HG02885 (cell line): ENCODE measurements around the gene UPF1.
"Not testable (repeated sequence)": the region's sequence is repeated elsewhere in the genome, so short reads cannot be mapped to it uniquely, and the experiment has no call there.

Experiments used
- ATAC-seq: cut with Tn5 transposase; IDR thresholded peaks from one replicate; pipeline ENCODE4 v1.9.1; 2021; ENCODE audit warnings: mild to moderate bottlenecking; ENCODE audit not compliant: unreplicated experiment, poor library complexity

Gene UPF1

DNA sequence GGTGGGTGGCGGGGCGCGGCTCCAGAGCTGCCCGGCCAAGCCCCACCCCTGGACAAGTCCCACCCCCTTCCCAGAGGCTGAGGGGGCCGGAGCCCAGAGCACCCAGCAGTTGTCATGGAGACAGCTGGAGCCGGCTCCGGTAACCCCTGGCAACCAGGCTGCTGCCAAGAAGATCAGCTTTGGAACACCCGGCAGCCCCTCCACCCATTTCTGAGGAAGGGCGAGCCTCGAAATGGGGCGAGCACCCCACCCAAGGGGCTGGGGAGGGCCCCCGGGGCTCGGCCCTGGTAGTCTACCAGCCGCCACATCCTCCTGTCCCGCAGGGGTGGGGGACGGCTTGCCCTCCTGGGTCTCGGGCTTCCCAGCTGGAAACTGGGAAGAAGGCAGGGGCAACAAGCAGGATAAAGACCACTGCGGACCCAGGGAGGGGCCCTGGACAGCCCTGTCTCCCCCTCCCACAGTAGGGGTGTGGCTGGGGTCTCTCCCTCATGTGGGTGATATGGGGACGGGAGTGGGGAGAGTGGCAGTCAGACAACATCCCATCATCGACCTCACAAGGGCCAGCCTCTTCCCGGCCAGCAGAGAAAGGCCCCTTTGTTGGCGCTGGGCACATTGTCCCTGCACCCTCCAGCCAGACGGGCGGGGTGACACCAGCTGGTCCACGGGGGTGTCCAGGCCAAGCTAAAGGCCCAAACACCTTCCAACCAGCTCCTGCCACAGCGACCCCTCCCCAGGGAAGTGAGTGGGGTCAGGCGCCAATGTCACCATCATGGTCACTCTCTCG, 62.7 kb downstream of the UPF1 start:
- no peak for ATAC-seq

- no peak for ATAC-seq
Observed at GRCh38 chr19:18895038-18895823, 63.5 kb downstream of the UPF1 start.

GRCh38 chr19:18895824-18896341, 64.1 kb downstream of the UPF1 start, which contains the start of gene CERS1:
TSS of gene CERS1 (minus strand) at chr19:18896158. CDS start at chr19:18896072, 86 bp downstream.
- ATAC-seq = no peak

- no peak for ATAC-seq
Observed at GRCh38 chr19:18896421-18896841, 64.7 kb downstream of the UPF1 start.

DNA sequence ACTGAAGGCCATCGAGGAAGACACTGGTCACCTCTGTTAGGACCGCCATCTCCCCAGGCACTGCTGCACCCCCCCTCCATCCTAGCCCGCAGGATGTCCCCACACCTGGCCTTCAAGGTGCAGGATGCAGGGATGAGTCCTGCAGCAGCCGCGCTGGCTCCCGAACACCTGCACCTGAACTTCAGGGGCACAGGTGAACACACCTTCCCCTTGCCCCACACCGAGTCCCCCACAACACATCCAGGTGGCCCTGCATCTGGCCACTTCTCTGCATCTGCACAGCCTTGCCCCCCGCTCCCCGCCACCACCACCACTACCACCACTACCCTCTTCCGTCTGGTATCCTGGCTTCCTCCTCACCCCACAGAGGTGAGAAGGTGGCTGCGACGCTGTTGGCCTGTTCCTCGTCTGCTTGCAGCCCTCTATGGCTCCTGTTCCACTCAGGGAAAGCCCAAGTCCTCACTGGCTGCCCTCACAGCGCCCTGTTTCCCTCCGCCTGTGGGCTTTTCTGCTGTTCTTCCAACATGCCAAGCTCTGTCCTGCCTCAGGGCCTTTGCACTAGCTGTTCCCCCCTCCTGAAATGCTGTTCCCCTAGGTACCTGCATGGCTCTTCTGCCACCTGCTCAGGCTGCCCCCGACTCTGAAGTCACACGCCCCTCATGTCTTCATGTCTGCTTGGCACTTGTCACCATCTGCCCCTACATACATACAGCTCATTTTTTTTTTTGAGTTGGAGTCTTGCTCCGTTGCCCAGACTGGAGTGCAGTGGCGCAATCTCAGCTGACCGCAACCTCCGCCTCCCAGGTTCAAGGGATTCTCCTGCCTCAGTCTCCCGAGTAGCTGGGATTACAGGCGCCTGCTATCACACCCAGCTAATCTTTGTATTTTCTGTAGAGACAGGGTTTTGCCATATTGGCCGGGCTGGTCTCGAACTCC, 65.6 kb downstream of the UPF1 start:
- ATAC-seq = no peak

GRCh38 chr19:18898081-18898606, 66.4 kb downstream of the UPF1 start:
- no peak for ATAC-seq

GRCh38 chr19:18898607-18899408, 67.0 kb downstream of the UPF1 start:
- ATAC-seq = no peak

DNA sequence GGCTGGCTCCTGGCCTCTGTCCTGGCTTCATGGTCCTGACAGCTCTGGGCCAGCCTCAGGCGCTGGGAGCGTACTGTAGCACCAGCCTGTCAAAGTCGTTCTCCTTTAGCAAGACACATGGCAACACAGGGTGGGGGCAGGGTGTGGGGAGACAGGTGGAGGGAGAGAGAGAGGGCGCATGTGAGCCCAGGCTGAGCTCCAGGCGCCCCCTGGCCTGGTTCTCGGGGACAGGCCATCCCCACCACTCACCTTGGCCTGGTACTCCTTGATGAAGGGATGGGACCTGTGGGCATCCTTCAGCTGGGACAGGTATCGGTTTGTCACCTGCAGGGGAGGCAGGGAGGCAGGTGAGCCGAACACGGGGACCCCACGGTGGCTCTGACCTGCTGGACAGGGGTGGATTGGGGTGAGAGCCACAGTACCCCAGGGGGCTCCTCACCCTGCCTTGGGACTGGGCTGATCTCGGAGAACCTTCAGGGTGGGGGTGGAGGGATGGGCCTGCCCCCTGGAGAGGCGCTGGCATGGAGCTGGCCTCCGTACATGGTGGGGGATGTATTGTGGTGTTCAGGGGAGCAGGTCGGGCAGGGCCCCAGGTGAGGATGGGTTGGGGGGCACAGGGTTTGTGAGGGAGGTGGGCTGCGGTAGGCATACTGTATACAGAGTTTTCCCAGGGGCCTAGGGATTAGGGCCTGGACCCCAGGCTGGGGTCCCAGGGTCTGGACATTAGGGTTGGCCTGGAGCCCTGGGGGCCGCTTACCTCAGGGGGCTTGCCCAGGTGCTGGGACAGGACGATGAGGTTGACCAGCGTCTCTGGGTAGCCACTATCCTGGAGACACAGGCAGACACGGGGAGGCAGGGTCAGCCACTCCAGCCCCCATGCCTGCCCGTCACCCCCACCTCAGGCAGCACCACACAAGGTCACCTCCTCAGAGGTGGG, 68.1 kb downstream of the UPF1 start:
- ATAC-seq = no peak

- ATAC-seq = no peak
Observed at GRCh38 chr19:18900700-18901481, 69.1 kb downstream of the UPF1 start.

DNA sequence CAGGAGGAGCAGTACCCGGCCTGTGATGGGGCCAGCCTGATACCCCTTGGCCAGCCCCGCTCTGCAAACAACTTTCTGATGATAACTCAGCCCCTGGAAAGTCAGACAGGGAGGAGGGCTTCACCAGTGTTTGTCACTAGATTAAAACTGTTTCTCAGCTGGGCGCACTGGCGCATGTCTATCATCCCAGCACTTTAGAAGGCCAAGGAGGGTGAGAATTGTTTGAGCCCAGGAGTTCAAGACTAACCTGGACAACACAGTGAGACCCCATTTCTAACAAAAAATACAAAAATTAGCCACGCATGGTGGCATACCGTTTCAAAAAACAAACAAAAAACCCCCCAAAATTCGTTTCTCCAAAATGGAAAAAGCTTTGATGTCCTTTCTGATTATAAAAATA, 69.7 kb downstream of the UPF1 start:
- no peak for ATAC-seq

DNA sequence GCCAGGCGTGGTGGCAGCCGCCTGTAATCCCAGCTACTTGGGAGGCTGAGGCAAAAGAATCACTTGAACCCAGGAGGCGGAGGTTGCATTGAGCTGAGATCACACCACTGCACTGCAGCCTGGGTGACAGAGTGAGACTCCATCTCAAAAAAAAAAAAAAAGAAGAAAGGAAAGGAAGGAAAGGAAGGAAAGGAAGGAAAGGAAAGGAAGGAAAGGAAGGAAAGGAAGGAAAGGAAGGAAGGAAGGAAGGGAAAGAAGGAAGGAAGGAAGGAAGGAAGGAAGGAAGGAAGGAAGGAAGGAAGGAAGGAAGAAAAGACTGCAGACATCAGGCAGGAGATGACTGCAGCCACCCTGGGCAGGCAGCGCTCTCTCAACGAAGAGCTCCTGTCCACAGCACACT, 70.8 kb downstream of the UPF1 start:
- ATAC-seq = not testable (repeated sequence)

DNA sequence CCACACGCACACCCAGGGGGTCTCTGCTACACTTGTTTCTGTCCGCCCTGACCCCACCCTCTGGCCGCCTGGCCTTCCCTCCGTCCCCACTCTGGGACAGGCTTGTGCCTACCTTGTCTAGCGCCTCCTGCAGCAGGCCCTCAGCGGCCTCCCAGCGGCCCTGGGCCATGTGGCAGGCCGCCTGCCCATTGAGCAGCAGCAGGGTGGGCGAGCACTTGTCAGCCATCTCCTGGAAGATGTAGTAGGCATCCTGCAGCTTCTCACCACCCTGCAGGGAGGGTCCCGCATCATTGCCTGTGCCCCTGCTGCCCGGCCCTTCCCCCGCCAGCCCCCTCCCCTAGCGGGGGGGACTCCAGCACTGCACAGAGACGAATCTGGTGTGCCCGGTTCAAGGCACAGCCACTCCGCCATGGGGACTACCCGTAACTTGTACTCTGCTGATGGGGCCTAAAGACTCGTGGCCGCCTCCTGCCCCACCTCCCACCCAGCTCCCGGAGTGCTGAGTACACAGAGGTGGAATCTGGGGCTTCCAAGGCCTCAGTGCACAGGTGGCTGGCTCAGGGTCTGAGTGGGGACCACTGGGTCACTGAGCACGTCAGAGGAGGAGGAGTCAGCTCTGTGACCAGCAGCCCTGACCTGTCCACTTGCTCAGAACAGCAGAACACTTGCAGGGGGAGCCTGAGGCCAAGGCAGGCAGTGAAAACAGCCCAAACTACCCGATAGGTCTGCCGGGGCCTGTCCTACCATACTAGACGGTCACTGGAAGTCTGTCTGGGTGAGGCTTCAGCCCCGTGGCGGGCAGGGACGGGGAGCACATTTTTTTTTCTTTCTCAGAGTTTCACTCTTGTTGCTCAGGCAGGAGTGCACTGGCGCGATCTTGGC, 71.6 kb downstream of the UPF1 start:
- no peak for ATAC-seq

DNA sequence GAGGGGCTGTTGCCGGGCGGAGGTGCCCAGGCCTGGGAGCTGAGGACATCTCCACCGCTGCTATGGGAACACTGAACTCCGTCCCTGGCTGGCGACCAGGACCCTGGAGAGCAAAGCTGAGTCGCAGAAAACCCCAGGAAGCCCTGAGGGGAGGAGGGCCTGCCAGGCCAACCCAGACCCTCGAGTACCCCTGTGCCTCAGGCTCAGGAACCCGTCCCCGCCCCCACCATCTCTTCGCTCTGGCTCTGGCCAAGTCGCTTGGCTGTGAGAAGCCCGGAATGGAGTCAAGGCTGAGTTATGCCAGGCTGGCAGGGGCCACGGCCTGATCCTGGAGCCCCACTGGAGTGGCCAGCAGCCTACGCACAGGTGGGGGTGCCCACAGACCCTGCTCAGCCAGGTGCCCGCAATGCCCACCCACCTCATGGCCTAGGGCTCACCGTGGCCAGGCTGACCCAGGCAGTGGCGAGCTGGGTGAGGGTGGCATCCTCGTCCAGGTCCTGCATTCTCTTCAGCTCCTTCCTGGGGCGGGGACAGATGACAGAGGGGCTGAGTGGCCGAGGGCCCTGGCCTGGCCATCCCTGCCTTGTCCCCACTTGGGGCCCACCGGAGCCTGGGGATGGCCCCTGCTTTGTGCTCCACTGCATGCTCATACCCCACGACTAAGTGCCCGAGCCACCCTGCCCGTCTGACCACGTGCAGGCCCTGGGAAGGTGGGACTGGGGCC, 72.7 kb downstream of the UPF1 start:
- ATAC-seq = no peak

DNA sequence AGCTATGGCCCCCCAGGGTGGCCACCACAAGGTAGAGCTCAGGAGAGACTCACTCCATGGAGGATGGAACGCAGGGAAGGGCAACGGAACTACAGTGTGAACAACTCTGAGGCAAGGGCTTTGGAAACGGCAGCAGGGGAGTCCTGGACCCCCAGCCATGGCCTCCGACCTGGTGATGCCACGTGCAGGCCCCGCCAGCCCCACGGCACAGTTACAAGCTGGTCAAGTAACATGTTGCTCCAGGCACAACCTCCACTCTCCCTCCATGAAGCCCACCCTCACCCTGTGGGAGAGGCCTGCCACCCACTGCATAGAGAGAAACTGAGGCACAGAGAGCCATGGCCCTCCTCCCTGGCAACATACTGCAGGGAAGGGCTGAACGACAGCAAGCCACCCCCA, 73.3 kb downstream of the UPF1 start:
- no peak for ATAC-seq

DNA sequence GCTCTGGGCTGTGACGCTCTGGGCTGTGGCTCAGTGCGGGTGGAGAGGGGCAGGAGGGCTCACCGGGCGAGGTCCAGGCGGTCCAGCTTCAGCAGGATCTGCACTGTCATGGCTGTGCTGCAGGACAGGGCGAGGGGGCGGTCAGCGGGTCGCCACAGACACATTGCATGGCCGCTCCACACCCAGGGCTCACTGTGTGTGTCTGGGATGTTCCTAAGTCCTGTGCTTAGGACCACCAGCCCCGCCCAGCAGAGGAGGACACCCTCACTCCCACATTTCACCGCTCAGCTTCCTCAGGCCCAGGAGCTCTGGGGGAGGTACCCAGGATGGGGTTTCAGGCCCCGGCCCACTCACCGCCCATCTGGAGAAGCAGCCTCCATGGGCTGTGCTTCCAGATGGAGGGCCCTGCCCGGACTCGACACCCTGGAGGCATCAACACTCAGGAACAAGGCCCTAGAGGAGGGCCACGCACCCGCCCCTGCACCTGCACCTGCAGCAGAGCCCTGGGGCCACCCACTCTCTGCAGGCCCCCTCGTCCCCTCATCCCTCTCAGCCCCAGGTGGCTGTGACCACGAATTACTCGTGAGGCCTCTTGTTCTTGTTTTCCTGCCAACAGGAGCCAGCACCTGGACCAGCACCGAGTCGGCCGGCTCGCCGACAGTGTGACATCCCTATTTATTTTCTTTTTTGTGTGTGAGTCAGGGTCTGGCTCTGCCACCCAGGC, 73.9 kb downstream of the UPF1 start:
- no peak for ATAC-seq
